Mesendoderm (in vitro differentiated cells): ENCODE data around the gene FMN1.

Experiments used
- DNase-seq: peaks from one replicate; pipeline ENCODE4 v3.0.0; 2013
- H2AK5ac ChIP-seq: 2 replicates; pipeline ENCODE4 v1.6.1; 2013; ENCODE audit warnings: low read length, inconsistent platforms
- H2BK120ac ChIP-seq: 2 replicates; pipeline ENCODE4 v1.6.1; 2013; ENCODE audit warnings: low read depth, mild to moderate bottlenecking, low read length, moderate library complexity, mixed read lengths
- H2BK15ac ChIP-seq: replicated peaks from 2 replicates; pipeline ENCODE4 v1.6.1; 2013; ENCODE audit warnings: low read depth, mild to moderate bottlenecking, moderate library complexity
- H2BK5ac ChIP-seq: 2 replicates; pipeline ENCODE4 v1.6.1; 2013; ENCODE audit warnings: low read length, inconsistent platforms
- H3K18ac ChIP-seq: 2 replicates; pipeline ENCODE4 v1.6.1; 2013; ENCODE audit warnings: mild to moderate bottlenecking, low read length, mixed read lengths
- H3K23ac ChIP-seq: one replicate; pipeline ENCODE4 v1.6.1; 2013; ENCODE audit warnings: low read length
- H3K27ac ChIP-seq: 2 replicates; pipeline ENCODE4 v1.5.1; 2013; ENCODE audit warnings: low read depth, mild to moderate bottlenecking, inconsistent platforms, low read length, moderate library complexity
- H3K27me3 ChIP-seq: 2 replicates; pipeline ENCODE4 v1.6.1; 2013; ENCODE audit warnings: low read length, control low read depth, mild to moderate bottlenecking, inconsistent platforms; ENCODE audit not compliant: insufficient read depth, poor library complexity
- H3K36me3 ChIP-seq: 2 replicates; pipeline ENCODE4 v1.6.1; 2013; ENCODE audit warnings: low read length, inconsistent platforms; ENCODE audit not compliant: control insufficient read depth, insufficient read depth
- H3K4ac ChIP-seq: one replicate; pipeline ENCODE4 v1.6.1; 2013; ENCODE audit warnings: low read depth, mild to moderate bottlenecking, low read length, moderate library complexity
- H3K4me1 ChIP-seq: 2 replicates; pipeline ENCODE4 v1.6.1; 2013; ENCODE audit warnings: low read depth, low read length, inconsistent platforms; ENCODE audit not compliant: control insufficient read depth
- H3K4me2 ChIP-seq: 2 replicates; pipeline ENCODE4 v1.6.1; 2013; ENCODE audit warnings: low read length
- H3K4me3 ChIP-seq: 2 replicates; pipeline ENCODE4 v1.5.1; 2013; ENCODE audit warnings: mild to moderate bottlenecking, low read length
- H3K56ac ChIP-seq: one replicate; pipeline ENCODE4 v1.6.1; 2013; ENCODE audit warnings: low read length
- H3K79me1 ChIP-seq: 2 replicates; pipeline ENCODE4 v1.6.1; 2013; ENCODE audit warnings: low read length, inconsistent platforms
- H3K79me2 ChIP-seq: 2 replicates; pipeline ENCODE4 v1.6.1; 2013; ENCODE audit warnings: mild to moderate bottlenecking, low read length; ENCODE audit not compliant: control insufficient read depth, insufficient read depth
- H3K9ac ChIP-seq: 2 replicates; pipeline ENCODE4 v1.6.1; 2013; ENCODE audit warnings: low read length, inconsistent platforms
- H4K5ac ChIP-seq: one replicate; pipeline ENCODE4 v1.6.1; 2013; ENCODE audit warnings: low read length
- H4K8ac ChIP-seq: one replicate; pipeline ENCODE4 v1.6.1; 2013; ENCODE audit warnings: low read depth, mild to moderate bottlenecking, control low read depth, low read length, moderate library complexity
- WGBS: extraction: QIAGEN DNeasy Blood & Tissue Kit; methylation state at CpG from one replicate; pipeline ENCODE4 v1.1.7; 2013; ENCODE audit warnings: low lambda C conversion rate, missing lambda C conversion rate; ENCODE audit not compliant: insufficient coverage; ENCODE audit errors: extremely low coverage; 5-methylcytosine and 5-hydroxymethylcytosine counted together

The FMN1 gene

GRCh38 chr15:32838820-32839219, 355.7 kb downstream of the FMN1 start:
- no peak overlapping the region for H4K5ac ChIP-seq
- H3K4me1 ChIP-seq: no peaks in the 10 kb centered on the region
- H3K18ac ChIP-seq: no peak overlapping the region
- no peak overlapping the region for H3K56ac ChIP-seq
- no peaks in the 10 kb centered on the region for H3K79me1 ChIP-seq
- no peak overlapping the region for H3K4ac ChIP-seq
- H3K23ac ChIP-seq: no peak overlapping the region
- H3K4me2 ChIP-seq: no peak overlapping the region
- no peak overlapping the region for H2AK5ac ChIP-seq
- no peaks in the 10 kb centered on the region for H3K27me3 ChIP-seq
- no peak overlapping the region for H2BK120ac ChIP-seq
- H4K8ac ChIP-seq: no peak overlapping the region
- H3K79me2 ChIP-seq: no peaks in the 10 kb centered on the region
- H3K9ac ChIP-seq: no peak overlapping the region
- H3K27ac ChIP-seq: no peak overlapping the region
- no CpG with 5 or more reads among the region's 8 CpGs for WGBS
- DNase-seq: no peak
- no peaks in the 10 kb centered on the region for H3K36me3 ChIP-seq
- no peak overlapping the region for H3K4me3 ChIP-seq
- H2BK5ac ChIP-seq: no peak overlapping the region
- no peak overlapping the region for H2BK15ac ChIP-seq

- H3K79me2 ChIP-seq: no peaks in the 10 kb centered on the region
- H3K79me1 ChIP-seq: no peaks in the 10 kb centered on the region
- H3K27ac ChIP-seq: no peak overlapping the region
Observed at GRCh38 chr15:32838338-32838737, 356.2 kb downstream of the FMN1 start.

GRCh38 chr15:32837935-32838334, 356.6 kb downstream of the FMN1 start:
- WGBS: 100% methylated on average over 4 of the region's 8 CpGs
- Histone ChIP-seq H3K18ac (no peak overlapping the region), H3K4me2 (no peak overlapping the region), H3K9ac (no peak overlapping the region), H4K5ac (no peak overlapping the region), H2BK5ac (no peak overlapping the region), H3K23ac (no peak overlapping the region), H2BK120ac (no peak overlapping the region), H2BK15ac (no peak overlapping the region), H3K4ac (no peak overlapping the region), H4K8ac (no peak overlapping the region), H2AK5ac (no peak overlapping the region), H3K27me3 (no peaks in the 10 kb centered on the region), H3K79me1 (no peaks in the 10 kb centered on the region), H3K27ac (no peak overlapping the region), H3K4me1 (no peaks in the 10 kb centered on the region), H3K4me3 (no peak overlapping the region), H3K79me2 (no peaks in the 10 kb centered on the region), H3K56ac (no peak overlapping the region), H3K36me3 (no peaks in the 10 kb centered on the region)
- DNase-seq: no peak

More at GRCh38 chr15:32838338-32838737, 356.2 kb downstream of the FMN1 start:
- no peaks in the 10 kb centered on the region for H3K27me3 ChIP-seq
- no peak overlapping the region for H3K4ac ChIP-seq
- no peak overlapping the region for H3K9ac ChIP-seq
- H3K56ac ChIP-seq: no peak overlapping the region
- H3K23ac ChIP-seq: no peak overlapping the region
- H3K4me1 ChIP-seq: no peaks in the 10 kb centered on the region
- no peak overlapping the region for H2BK15ac ChIP-seq
- H2AK5ac ChIP-seq: no peak overlapping the region
- H3K4me2 ChIP-seq: no peak overlapping the region
- H3K18ac ChIP-seq: no peak overlapping the region
- no peaks in the 10 kb centered on the region for H3K36me3 ChIP-seq
- WGBS: no CpG with 5 or more reads among the region's 7 CpGs
- H2BK120ac ChIP-seq: no peak overlapping the region
- no peak overlapping the region for H4K5ac ChIP-seq
- no peak for DNase-seq
- H3K4me3 ChIP-seq: no peak overlapping the region
- H4K8ac ChIP-seq: no peak overlapping the region
- no peak overlapping the region for H2BK5ac ChIP-seq

GRCh38 chr15:32834156-32834555, 360.4 kb downstream of the FMN1 start:
- no peak overlapping the region for H2BK5ac ChIP-seq
- H3K4me3 ChIP-seq: no peak overlapping the region
- no peaks in the 10 kb centered on the region for H3K27me3 ChIP-seq
- H3K4me1 ChIP-seq: no peaks in the 10 kb centered on the region
- H3K23ac ChIP-seq: no peak overlapping the region
- H3K27ac ChIP-seq: no peak overlapping the region
- H3K79me1 ChIP-seq: no peaks in the 10 kb centered on the region
- H3K18ac ChIP-seq: no peak overlapping the region
- DNase-seq: no peak
- no peak overlapping the region for H4K8ac ChIP-seq
- H3K36me3 ChIP-seq: no peaks in the 10 kb centered on the region
- no peak overlapping the region for H2BK120ac ChIP-seq
- H2AK5ac ChIP-seq: no peak overlapping the region
- H2BK15ac ChIP-seq: no peak overlapping the region
- H3K56ac ChIP-seq: no peak overlapping the region
- no peak overlapping the region for H3K4ac ChIP-seq
- WGBS: no CpG with 5 or more reads among the region's 1 CpG
- H3K4me2 ChIP-seq: no peak overlapping the region
- H4K5ac ChIP-seq: no peak overlapping the region
- H3K9ac ChIP-seq: no peak overlapping the region
- no peaks in the 10 kb centered on the region for H3K79me2 ChIP-seq

- Histone ChIP-seq H3K4me2 (no peak overlapping the region), H3K18ac (no peak overlapping the region), H4K5ac (no peak overlapping the region), H3K27ac (no peak overlapping the region), H3K36me3 (no peaks in the 10 kb centered on the region), H2BK5ac (no peak overlapping the region), H3K79me2 (no peaks in the 10 kb centered on the region), H3K27me3 (no peaks in the 10 kb centered on the region), H2BK120ac (no peak overlapping the region), H3K23ac (no peak overlapping the region), H3K56ac (no peak overlapping the region), H2AK5ac (no peak overlapping the region), H2BK15ac (no peak overlapping the region), H3K4ac (no peak overlapping the region), H3K4me1 (no peaks in the 10 kb centered on the region), H3K4me3 (no peak overlapping the region), H3K79me1 (no peaks in the 10 kb centered on the region), H4K8ac (no peak overlapping the region), H3K9ac (no peak overlapping the region)
- no CpG with 5 or more reads among the region's 1 CpG for WGBS
- DNase-seq: no peak
Observed at GRCh38 chr15:32833379-32833821, 361.1 kb downstream of the FMN1 start.

- no peak overlapping the region for H4K8ac ChIP-seq
- no peak overlapping the region for H3K27ac ChIP-seq
- H3K23ac ChIP-seq: no peak overlapping the region
- H3K4me2 ChIP-seq: no peak overlapping the region
- no peak overlapping the region for H3K9ac ChIP-seq
- H3K79me2 ChIP-seq: no peaks in the 10 kb centered on the region
- no peaks in the 10 kb centered on the region for H3K4me1 ChIP-seq
- no peak overlapping the region for H3K4ac ChIP-seq
- H3K27me3 ChIP-seq: no peaks in the 10 kb centered on the region
- H3K56ac ChIP-seq: no peak overlapping the region
- no peak for DNase-seq
- H3K4me3 ChIP-seq: no peak overlapping the region
- H2AK5ac ChIP-seq: no peak overlapping the region
- WGBS: no CpG with 5 or more reads among the region's 1 CpG
- no peak overlapping the region for H2BK120ac ChIP-seq
- H3K36me3 ChIP-seq: no peaks in the 10 kb centered on the region
- H3K79me1 ChIP-seq: no peaks in the 10 kb centered on the region
- no peak overlapping the region for H2BK15ac ChIP-seq
- H4K5ac ChIP-seq: no peak overlapping the region
- no peak overlapping the region for H3K18ac ChIP-seq
- no peak overlapping the region for H2BK5ac ChIP-seq
Observed at GRCh38 chr15:32831485-32831884, 363.0 kb downstream of the FMN1 start.
